ENCODE data around the gene AATK. TPM values are rescaled to one million over a fixed set of nuclear protein-coding genes. Genes with fewer than 3 reads are reported as not detected.

AATK gene
- polyA plus RNA-seq, 1 donor (not counting 4 experiments of a cell fraction or from before 2014, with no cell fraction given) = 0.16 TPM

DNA sequence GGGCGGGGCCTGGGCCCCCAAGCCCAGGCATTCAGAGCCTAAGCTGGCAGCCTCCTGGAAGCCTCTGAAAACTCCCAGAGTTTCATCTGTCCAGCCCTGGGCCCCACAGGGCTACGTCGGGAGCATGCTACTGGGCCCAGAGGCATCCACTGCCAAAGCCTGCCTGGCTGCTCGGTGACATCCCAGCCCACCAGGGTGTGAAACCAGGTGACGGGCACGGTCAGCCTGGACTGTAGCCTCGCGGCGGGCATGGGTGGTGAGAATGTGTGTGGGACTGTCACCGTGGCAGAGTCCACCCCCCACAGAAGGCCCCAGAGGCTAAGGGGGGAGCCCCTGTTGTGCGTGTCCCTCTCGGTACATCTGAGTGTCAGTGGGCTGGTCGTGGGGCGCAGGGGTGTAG, 25.6 kb upstream of the AATK start:
- DNase-seq (ENCODE audit: low read depth, low spot score) (no peak), FAIRE-seq (no peak)
- Histone ChIP-seq H3K9ac (ENCODE audit: control insufficient read depth, extremely low read depth, insufficient read depth, low read length) (no peak overlapping the region), H3K79me2 (ENCODE audit: control insufficient read depth, insufficient read depth, low read length) (no peaks in the 10 kb centered on the region), H3K27ac (ENCODE audit: control insufficient read depth, insufficient read depth, low read length) (no peak overlapping the region), H3K4me2 (ENCODE audit: control insufficient read depth, extremely low read depth, insufficient read depth, low read depth, low read length) (no peak overlapping the region), H2AFZ (ENCODE audit: control insufficient read depth, low read length) (no peak overlapping the region), H4K20me1 (ENCODE audit: control insufficient read depth, extremely low read depth, insufficient read depth, low read length) (no peaks in the 10 kb centered on the region), H3K4me1 (ENCODE audit: control insufficient read depth, extremely low read depth, insufficient read depth, low read length) (no peaks in the 10 kb centered on the region), H3K27me3 (ENCODE audit: control insufficient read depth, extremely low read depth, insufficient read depth, low read length) (no peaks in the 10 kb centered on the region), H3K9me1 (ENCODE audit: control insufficient read depth, extremely low read depth, insufficient read depth, low read length) (no peaks in the 10 kb centered on the region), H3K4me3 (ENCODE audit: control insufficient read depth in 2 of 3, extremely low read depth in 1 of 3, insufficient read depth in 2 of 3, low read depth in 1 of 3, low read length in 3 of 3) (no peak overlapping the region), H3K36me3 (ENCODE audit: control insufficient read depth in 2 of 2, extremely low read depth in 1 of 2, insufficient read depth in 2 of 2, low read length in 2 of 2) (peaks cover 0 to 3% of the 10 kb centered on the region in 2 experiments), H3K9me3 (ENCODE audit: control insufficient read depth, low read depth, low read length) (no peaks in the 10 kb centered on the region)
- TF ChIP-seq, protein P1, sequence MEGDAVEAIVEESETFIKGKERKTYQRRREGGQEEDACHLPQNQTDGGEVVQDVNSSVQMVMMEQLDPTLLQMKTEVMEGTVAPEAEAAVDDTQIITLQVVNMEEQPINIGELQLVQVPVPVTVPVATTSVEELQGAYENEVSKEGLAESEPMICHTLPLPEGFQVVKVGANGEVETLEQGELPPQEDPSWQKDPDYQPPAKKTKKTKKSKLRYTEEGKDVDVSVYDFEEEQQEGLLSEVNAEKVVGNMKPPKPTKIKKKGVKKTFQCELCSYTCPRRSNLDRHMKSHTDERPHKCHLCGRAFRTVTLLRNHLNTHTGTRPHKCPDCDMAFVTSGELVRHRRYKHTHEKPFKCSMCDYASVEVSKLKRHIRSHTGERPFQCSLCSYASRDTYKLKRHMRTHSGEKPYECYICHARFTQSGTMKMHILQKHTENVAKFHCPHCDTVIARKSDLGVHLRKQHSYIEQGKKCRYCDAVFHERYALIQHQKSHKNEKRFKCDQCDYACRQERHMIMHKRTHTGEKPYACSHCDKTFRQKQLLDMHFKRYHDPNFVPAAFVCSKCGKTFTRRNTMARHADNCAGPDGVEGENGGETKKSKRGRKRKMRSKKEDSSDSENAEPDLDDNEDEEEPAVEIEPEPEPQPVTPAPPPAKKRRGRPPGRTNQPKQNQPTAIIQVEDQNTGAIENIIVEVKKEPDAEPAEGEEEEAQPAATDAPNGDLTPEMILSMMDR (optimal IDR thresholded peaks at IDR 0.05 in 1 of 3, IDR thresholded peaks at IDR 0.05 in 1 of 3, conservative IDR thresholded peaks at IDR 0.05 in 1 of 3; ENCODE audit: extremely low read depth in 1 of 3, insufficient read depth in 2 of 3, low read length in 3 of 3) = no peak
- no peak for TF ChIP-seq EZH2 (IDR thresholded peaks at IDR 0.05; ENCODE audit: low read length)
- dilution Hi-C loops (cut with MboI; ENCODE audit: extremely low pct_ligation_motif_present, low sequenced_read_pairs) = no loop called here

DNA sequence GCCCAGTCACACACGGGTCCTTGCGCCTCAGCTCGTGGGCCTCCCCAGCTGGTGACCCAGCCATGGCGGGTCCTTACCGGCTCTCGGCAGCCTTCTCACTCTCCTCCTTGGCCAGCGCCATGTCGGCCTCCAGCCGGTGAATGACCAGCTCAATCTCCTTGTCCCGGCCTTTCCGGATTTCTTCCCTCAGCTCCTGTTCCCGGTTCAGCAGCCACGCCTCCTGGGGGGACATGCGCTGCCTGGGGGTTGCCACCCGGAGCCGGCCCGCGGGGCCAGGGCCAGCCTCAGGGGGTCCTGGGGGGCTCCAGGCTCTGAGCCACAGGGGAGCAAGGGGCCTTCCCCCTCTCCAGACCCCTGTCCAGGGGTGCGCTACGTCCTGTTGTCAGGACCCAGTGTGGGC, 25.1 kb upstream of the AATK start:
- TF ChIP-seq, protein P1 (optimal IDR thresholded peaks at IDR 0.05 in 1 of 3, IDR thresholded peaks at IDR 0.05 in 1 of 3, conservative IDR thresholded peaks at IDR 0.05 in 1 of 3; ENCODE audit: extremely low read depth in 1 of 3, insufficient read depth in 2 of 3, low read length in 3 of 3) = no peak
- TF ChIP-seq EZH2 (IDR thresholded peaks at IDR 0.05; ENCODE audit: low read length) = no peak
- Histone ChIP-seq H3K9ac (ENCODE audit: control insufficient read depth, extremely low read depth, insufficient read depth, low read length) (no peak overlapping the region), H2AFZ (ENCODE audit: control insufficient read depth, low read length) (no peak overlapping the region), H3K79me2 (ENCODE audit: control insufficient read depth, insufficient read depth, low read length) (no peaks in the 10 kb centered on the region), H3K36me3 (ENCODE audit: control insufficient read depth in 2 of 2, extremely low read depth in 1 of 2, insufficient read depth in 2 of 2, low read length in 2 of 2) (peaks cover 0 to 3% of the 10 kb centered on the region in 2 experiments), H3K4me3 (ENCODE audit: control insufficient read depth in 2 of 3, extremely low read depth in 1 of 3, insufficient read depth in 2 of 3, low read depth in 1 of 3, low read length in 3 of 3) (no peak overlapping the region), H4K20me1 (ENCODE audit: control insufficient read depth, extremely low read depth, insufficient read depth, low read length) (no peaks in the 10 kb centered on the region), H3K27ac (ENCODE audit: control insufficient read depth, insufficient read depth, low read length) (no peak overlapping the region), H3K27me3 (ENCODE audit: control insufficient read depth, extremely low read depth, insufficient read depth, low read length) (no peaks in the 10 kb centered on the region), H3K9me3 (ENCODE audit: control insufficient read depth, low read depth, low read length) (no peaks in the 10 kb centered on the region), H3K4me1 (ENCODE audit: control insufficient read depth, extremely low read depth, insufficient read depth, low read length) (no peaks in the 10 kb centered on the region), H3K4me2 (ENCODE audit: control insufficient read depth, extremely low read depth, insufficient read depth, low read depth, low read length) (no peak overlapping the region), H3K9me1 (ENCODE audit: control insufficient read depth, extremely low read depth, insufficient read depth, low read length) (no peaks in the 10 kb centered on the region)
- dilution Hi-C loops (cut with MboI; ENCODE audit: extremely low pct_ligation_motif_present, low sequenced_read_pairs) = no loop called here
- DNase-seq (ENCODE audit: low read depth, low spot score) = no peak
- FAIRE-seq = no peak

Measured in keratinocyte (primary cell).